ENCODE results near the gene SMAD2. TPM values are rescaled to one million over a fixed set of nuclear protein-coding genes. Genes with fewer than 3 reads are reported as not detected.

The SMAD2 gene
- total and polyA plus RNA-seq, 5 donors: 30.7 to 114 (median 94.9) TPM

- H3K27me3 ChIP-seq (ENCODE audit: control insufficient read depth, insufficient read depth): no peaks in the 10 kb centered on the region
- H3K9me3 ChIP-seq (ENCODE audit: control insufficient read depth, low read length): no peaks in the 10 kb centered on the region
- H3K4me1 ChIP-seq (ENCODE audit: control insufficient read depth, insufficient read depth, low read length): peaks cover 8% of the 10 kb centered on the region
- H3K4me3 ChIP-seq (ENCODE audit: low read length): no peak overlapping the region
- intact Hi-C loops (cut with DNase I): loop anchor here in 1 of 4 donors (10.0 kb wide), 1 partner anchor 52 kb away; no protein-coding TSS in a partner anchor
- no peak for DNase-seq
- no peak overlapping the region for H3K27ac ChIP-seq (ENCODE audit: low read length)
- no peak for ATAC-seq
- WGBS: 98% methylated on average over 6 of the region's 6 CpGs
Measured at GRCh38 chr18:47872426-47872825, 58.0 kb downstream of the SMAD2 start.

- no peak overlapping the region for H3K4me3 ChIP-seq (ENCODE audit: low read length)
- H3K9me3 ChIP-seq (ENCODE audit: control insufficient read depth, low read length): no peaks in the 10 kb centered on the region
- no peak for DNase-seq
- peaks cover 8% of the 10 kb centered on the region for H3K4me1 ChIP-seq (ENCODE audit: control insufficient read depth, insufficient read depth, low read length)
- no peaks in the 10 kb centered on the region for H3K27me3 ChIP-seq (ENCODE audit: control insufficient read depth, insufficient read depth)
- WGBS: 93% methylated on average over 3 of the region's 3 CpGs
- ATAC-seq: no peak
- intact Hi-C loops (cut with DNase I): loop anchor here in 1 of 4 donors (10.0 kb wide), 1 partner anchor 54 kb away; no protein-coding TSS in a partner anchor
- no peak overlapping the region for H3K27ac ChIP-seq (ENCODE audit: low read length)
Measured at GRCh38 chr18:47871288-47871687, 59.2 kb downstream of the SMAD2 start.

- Histone ChIP-seq H3K27me3 (ENCODE audit: control insufficient read depth, insufficient read depth) (no peaks in the 10 kb centered on the region), H3K27ac (ENCODE audit: low read length) (no peak overlapping the region), H3K4me3 (ENCODE audit: low read length) (no peak overlapping the region), H3K9me3 (ENCODE audit: control insufficient read depth, low read length) (no peaks in the 10 kb centered on the region), H3K4me1 (ENCODE audit: control insufficient read depth, insufficient read depth, low read length) (peaks cover 8% of the 10 kb centered on the region)
- ATAC-seq (no peak), DNase-seq (no peak)
- 88% methylated on average over 1 of the region's 1 CpG for WGBS
- intact Hi-C loops (cut with DNase I): loop anchor here in 1 of 4 donors (10.0 kb wide), 1 partner anchor 54 kb away; no protein-coding TSS in a partner anchor
Measured at GRCh38 chr18:47870605-47871004, 59.9 kb downstream of the SMAD2 start.

- DNase-seq: no peak
- ATAC-seq: no peak
- Histone ChIP-seq H3K27ac (ENCODE audit: low read length) (no peak overlapping the region), H3K4me3 (ENCODE audit: low read length) (no peak overlapping the region), H3K27me3 (ENCODE audit: control insufficient read depth, insufficient read depth) (no peaks in the 10 kb centered on the region), H3K4me1 (ENCODE audit: control insufficient read depth, insufficient read depth, low read length) (peaks cover 8% of the 10 kb centered on the region), H3K9me3 (ENCODE audit: control insufficient read depth, low read length) (no peaks in the 10 kb centered on the region)
- 69% methylated on average over 3 of the region's 3 CpGs for WGBS
- intact Hi-C loops (cut with DNase I): no loop called here
Measured at GRCh38 chr18:47868744-47869143, 61.7 kb downstream of the SMAD2 start.

GRCh38 chr18:47865183-47865582 lies 65.3 kb downstream of the SMAD2 start:
- H3K27me3 ChIP-seq (ENCODE audit: control insufficient read depth, insufficient read depth): no peaks in the 10 kb centered on the region
- WGBS: 94% methylated on average over 3 of the region's 3 CpGs
- no peak overlapping the region for H3K27ac ChIP-seq (ENCODE audit: low read length)
- intact Hi-C loops (cut with DNase I): no loop called here
- no peaks in the 10 kb centered on the region for H3K9me3 ChIP-seq (ENCODE audit: control insufficient read depth, low read length)
- H3K4me3 ChIP-seq (ENCODE audit: low read length): no peak overlapping the region
- ATAC-seq (no peak), DNase-seq (no peak)
- H3K4me1 ChIP-seq (ENCODE audit: control insufficient read depth, insufficient read depth, low read length): no peaks in the 10 kb centered on the region

- DNase-seq (no peak), ATAC-seq (peak; percentile 62 to 72)
- Histone ChIP-seq H3K4me3 (ENCODE audit: low read length) (no peak overlapping the region), H3K9me3 (ENCODE audit: control insufficient read depth, low read length) (no peaks in the 10 kb centered on the region), H3K27ac (ENCODE audit: low read length) (no peak overlapping the region), H3K27me3 (ENCODE audit: control insufficient read depth, insufficient read depth) (no peaks in the 10 kb centered on the region), H3K4me1 (ENCODE audit: control insufficient read depth, insufficient read depth, low read length) (no peaks in the 10 kb centered on the region)
- intact Hi-C loops (cut with DNase I): no loop called here
Measured at GRCh38 chr18:47863041-47863440, 67.4 kb downstream of the SMAD2 start.

GRCh38 chr18:47858607-47859006 lies 71.9 kb downstream of the SMAD2 start:
- Histone ChIP-seq H3K4me3 (ENCODE audit: low read length) (no peak overlapping the region), H3K27me3 (ENCODE audit: control insufficient read depth, insufficient read depth) (no peaks in the 10 kb centered on the region), H3K27ac (ENCODE audit: low read length) (no peak overlapping the region), H3K9me3 (ENCODE audit: control insufficient read depth, low read length) (peaks cover 2% of the 10 kb centered on the region), H3K4me1 (ENCODE audit: control insufficient read depth, insufficient read depth, low read length) (no peaks in the 10 kb centered on the region)
- DNase-seq (no peak), ATAC-seq (no peak)
- WGBS: 99% methylated on average over 3 of the region's 3 CpGs
- intact Hi-C loops (cut with DNase I): no loop called here

- intact Hi-C loops (cut with DNase I): no loop called here
- Histone ChIP-seq H3K4me3 (ENCODE audit: low read length) (no peak overlapping the region), H3K4me1 (ENCODE audit: control insufficient read depth, insufficient read depth, low read length) (peaks cover 5% of the 10 kb centered on the region), H3K27me3 (ENCODE audit: control insufficient read depth, insufficient read depth) (no peaks in the 10 kb centered on the region), H3K27ac (ENCODE audit: low read length) (no peak overlapping the region), H3K9me3 (ENCODE audit: control insufficient read depth, low read length) (no peaks in the 10 kb centered on the region)
- no peak for DNase-seq
- ATAC-seq: no peak
Measured at GRCh38 chr18:47847635-47848034, 82.8 kb downstream of the SMAD2 start.

- no peak for ATAC-seq
- no peak overlapping the region for H3K27ac ChIP-seq (ENCODE audit: low read length)
- intact Hi-C loops (cut with DNase I): no loop called here
- no peaks in the 10 kb centered on the region for H3K27me3 ChIP-seq (ENCODE audit: control insufficient read depth, insufficient read depth)
- H3K4me3 ChIP-seq (ENCODE audit: low read length): no peak overlapping the region
- WGBS: 97% methylated on average over 2 of the region's 2 CpGs
- peaks cover 5% of the 10 kb centered on the region for H3K4me1 ChIP-seq (ENCODE audit: control insufficient read depth, insufficient read depth, low read length)
- no peak for DNase-seq
- H3K9me3 ChIP-seq (ENCODE audit: control insufficient read depth, low read length): no peaks in the 10 kb centered on the region
Measured at GRCh38 chr18:47846431-47846830, 84.0 kb downstream of the SMAD2 start.

GRCh38 chr18:47844828-47845498 lies 85.5 kb downstream of the SMAD2 start:
- DNase-seq: no peak
- intact Hi-C loops (cut with DNase I): no loop called here
- WGBS: 98% methylated on average over 5 of the region's 5 CpGs
- Histone ChIP-seq H3K27ac (ENCODE audit: low read length) (no peak overlapping the region), H3K9me3 (ENCODE audit: control insufficient read depth, low read length) (no peaks in the 10 kb centered on the region), H3K27me3 (ENCODE audit: control insufficient read depth, insufficient read depth) (no peaks in the 10 kb centered on the region), H3K4me3 (ENCODE audit: low read length) (no peak overlapping the region), H3K4me1 (ENCODE audit: control insufficient read depth, insufficient read depth, low read length) (peaks cover 5% of the 10 kb centered on the region)
- ATAC-seq: no peak

GRCh38 chr18:47842836-47843235 lies 87.6 kb downstream of the SMAD2 start:
- DNase-seq: no peak
- 100% methylated on average over 1 of the region's 1 CpG for WGBS
- intact Hi-C loops (cut with DNase I): no loop called here
- H3K4me3 ChIP-seq (ENCODE audit: low read length): no peak overlapping the region
- ATAC-seq: no peak
- H3K4me1 ChIP-seq (ENCODE audit: control insufficient read depth, insufficient read depth, low read length): peaks cover 5% of the 10 kb centered on the region
- H3K27me3 ChIP-seq (ENCODE audit: control insufficient read depth, insufficient read depth): no peaks in the 10 kb centered on the region
- no peaks in the 10 kb centered on the region for H3K9me3 ChIP-seq (ENCODE audit: control insufficient read depth, low read length)
- H3K27ac ChIP-seq (ENCODE audit: low read length): no peak overlapping the region

GRCh38 chr18:47838396-47838795 lies 92.1 kb downstream of the SMAD2 start:
- DNase-seq (no peak), ATAC-seq (no peak)
- H3K27me3 ChIP-seq (ENCODE audit: control insufficient read depth, insufficient read depth): no peaks in the 10 kb centered on the region
- H3K27ac ChIP-seq (ENCODE audit: low read length): no peak overlapping the region
- WGBS: 96% methylated on average over 4 of the region's 4 CpGs
- H3K4me3 ChIP-seq (ENCODE audit: low read length): no peak overlapping the region
- intact Hi-C loops (cut with DNase I): no loop called here
- no peaks in the 10 kb centered on the region for H3K9me3 ChIP-seq (ENCODE audit: control insufficient read depth, low read length)
- peaks cover 3% of the 10 kb centered on the region for H3K4me1 ChIP-seq (ENCODE audit: control insufficient read depth, insufficient read depth, low read length)
